HepG2 (cell line): ENCODE data around the gene FAM174C. TPM values are rescaled to one million over a fixed set of nuclear protein-coding genes. Genes with fewer than 3 reads are reported as not detected.
A peak's percentile ranks its signal among the peaks of the same experiment; 100 is the strongest.

Source experiments
- ATAC-seq: fragments of 200-7000 bp; cut with Tn5 transposase; 3 replicates; pipeline ENCODE4 v1.9.1; 2020; ENCODE audit warnings: mild to moderate bottlenecking, moderate library complexity
- BruUV-seq: library from RNA; stranded (reverse); fragments of 400-500 nt; replicated peaks from 2 replicates; lab custom pipeline; 2021; lab: Mats Ljungman, UMichigan
- CTCF ChIA-PET: fragments of 300-600 bp; formaldehyde crosslinking; extraction: SDS; loops from one replicate; lab custom pipeline; 2021; ENCODE audit warnings: low total read pairs, inconsistent platforms, low intra/inter-chr PET ratio; lab: Yijun Ruan, JAX
- POLR2A ChIA-PET: fragments of 350-600 bp; sonication (Branson Sonifier 250); formaldehyde crosslinking; loops from one replicate; lab custom pipeline; 2020; ENCODE audit warnings: antibody characterized with exemption, inconsistent platforms; lab: Yijun Ruan, JAX
- DNase-seq: peaks from one replicate; pipeline ENCODE4 v3.0.0-alpha.2; 2015; ENCODE audit warnings: low spot score
- FAIRE-seq: peaks from 3 replicates; lab custom pipeline; 2011; peaks lifted over from hg19 to GRCh38; lab: Jason Lieb, UNC
- H2AFZ ChIP-seq: one replicate; pipeline ENCODE4 v1.6.1; 2011; ENCODE audit warnings: low read length, inconsistent platforms
- H3K27ac ChIP-seq: fragments of 300-600 bp; 3 replicates; pipeline ENCODE4 v1.8.0; 2011; ENCODE audit warnings: mixed run types, mild to moderate bottlenecking, mixed read lengths, low read length, inconsistent platforms; ENCODE audit not compliant: insufficient read depth; ENCODE audit errors: extremely low read length
- H3K27me3 ChIP-seq, 2 experiments: fragments of 200-600 bp in 1 of 2; 2 replicates in 1 of 2; 3 replicates in 1 of 2; pipeline versions ENCODE4 v1.6.0 to v1.8.0; 2011; ENCODE audit warnings: low read length in 2 of 2, mild to moderate bottlenecking in 2 of 2, moderate library complexity in 2 of 2, inconsistent platforms in 1 of 2; ENCODE audit not compliant: insufficient read depth in 2 of 2, control insufficient read depth in 1 of 2
- H3K36me3 ChIP-seq, 2 experiments: fragments of 200-600 bp in 1 of 2; replicated peaks in 1 of 2; 2 replicates in 1 of 2; 3 replicates in 1 of 2; pipeline versions ENCODE4 v1.5.1 to v1.8.0; 2011; ENCODE audit warnings: low read length in 2 of 2, inconsistent platforms in 1 of 2; ENCODE audit not compliant: insufficient read depth in 2 of 2, control insufficient read depth in 1 of 2
- H3K4me1 ChIP-seq: 2 replicates; pipeline ENCODE4 v1.5.1; 2012; ENCODE audit warnings: low read length, inconsistent platforms; ENCODE audit not compliant: insufficient read depth
- H3K4me2 ChIP-seq: 2 replicates; pipeline ENCODE4 v1.6.0; 2011; ENCODE audit warnings: low read depth, low read length, inconsistent platforms
- H3K4me3 ChIP-seq, 3 experiments: fragments of 200-600 bp in 1 of 3; sonication (generic), shearing (Covaris generic) in 1 of 3; replicated peaks in 1 of 3; 2 replicates each; pipeline ENCODE4 v1.5.1; 2011 to 2016; ENCODE audit warnings: low read length in 3 of 3, inconsistent platforms in 2 of 3, low read depth in 2 of 3, mild to moderate bottlenecking in 2 of 3, control low read depth in 1 of 3, mixed read lengths in 1 of 3; ENCODE audit not compliant: insufficient read depth in 1 of 3
- H3K79me2 ChIP-seq: one replicate; pipeline ENCODE4 v1.6.1; 2011; ENCODE audit warnings: low read length, inconsistent platforms; ENCODE audit not compliant: insufficient read depth
- H3K9ac ChIP-seq: 2 replicates; pipeline ENCODE4 v1.6.0; 2011; ENCODE audit warnings: mild to moderate bottlenecking, low read depth, low read length, inconsistent platforms; ENCODE audit not compliant: insufficient read depth
- H3K9me3 ChIP-seq: 2 replicates; pipeline ENCODE4 v1.5.1; 2012; ENCODE audit warnings: mild to moderate bottlenecking, low read length
- H4K20me1 ChIP-seq: 2 replicates; pipeline ENCODE4 v1.6.0; 2011; ENCODE audit warnings: inconsistent platforms, mild to moderate bottlenecking, low read length, moderate library complexity; ENCODE audit not compliant: insufficient read depth
- ATF7-NPFF ChIP-seq: sonication (generic); formaldehyde crosslinking; IDR thresholded peaks from 2 replicates; pipeline ENCODE4 v1.8.1; 2023; ENCODE audit warnings: mild to moderate bottlenecking, low read depth, missing genetic modification reagents, moderate library complexity
- CCAR2 ChIP-seq: fragments of 200-400 bp; formaldehyde crosslinking; optimal IDR thresholded peaks from 2 replicates; pipeline ENCODE3; 2018; ENCODE audit warnings: low read depth, mild to moderate bottlenecking, low read length, moderate library complexity
- TAF1 ChIP-seq: sonication (generic); formaldehyde crosslinking; IDR thresholded peaks from 2 replicates; pipeline ENCODE4 v1.4.0; 2020; ENCODE audit warnings: missing genetic modification reagents
- ZNF142 ChIP-seq: sonication (generic); formaldehyde crosslinking; IDR thresholded peaks from 2 replicates; pipeline ENCODE4 v1.4.0; 2020; ENCODE audit warnings: missing genetic modification reagents
- ZNF788 ChIP-seq: sonication (generic); formaldehyde crosslinking; IDR thresholded peaks from 2 replicates; pipeline ENCODE4 v1.5.0; 2020; ENCODE audit warnings: mild to moderate bottlenecking, missing genetic modification reagents, borderline replicate concordance
- WGBS: methylation state at CpG from one replicate; pipeline ENCODE4 v1.1.6; 2017; ENCODE audit warnings: low lambda C conversion rate; 5-methylcytosine and 5-hydroxymethylcytosine counted together
- in situ Hi-C: cut with HindIII; loops from 2 replicates; pipeline ENCODE4 v1.10.0; 2017; ENCODE audit warnings: low pct_unique_long_range_greater_than_20kb; ENCODE audit not compliant: extremely low pct_ligation_motif_present
- intact Hi-C: fragments of 100-400 bp; cut with micrococcal nuclease; formaldehyde crosslinking; loops from one replicate; pipeline ENCODE4 v1.10.0; 2022; ENCODE audit not compliant: unreplicated experiment
- polyA plus RNA-seq, 8 experiments: library from polyadenylated mRNA; depleted of rRNA in 3 of 8; stranded (reverse) in 7 of 8; unstranded in 1 of 8; fragments of >200 nt; fragmentation: Illumina TruSeq in 4 of 8; extraction: Trizol in 4 of 8; gene quantifications; 2 replicates each; pipeline versions ENCODE4 v1.2.1 to v1.2.3, GENCODE V29; 2011 to 2016; ENCODE audit warnings: low read depth in 4 of 8, missing spikeins in 1 of 8, mixed read lengths in 1 of 8; ENCODE audit not compliant: insufficient read depth in 1 of 8
- total RNA-seq, 5 experiments: library from RNA; depleted of rRNA; stranded (reverse); fragments of >200 nt; fragmentation: Illumina TruSeq; extraction: Trizol; gene quantifications; 2 replicates each; pipeline ENCODE4 v1.2.3, GENCODE V29; 2016; ENCODE audit warnings: low read depth in 1 of 5

The FAM174C gene
- total and polyA plus RNA-seq, 2 of the 13 experiments (the other 11 are each of a cell fraction or from before 2014, with no cell fraction given): 19.5 to 31.3 TPM

GRCh38 chr19:1286487-1287353 is 11.4 kb downstream of the FAM174C start (continued):
- 0 out of 2 replicates have a peak, but pooled peaks have one; percentile 14 for TF ChIP-seq ZNF142

GRCh38 chr19:1287354-1288225 is 12.3 kb downstream of the FAM174C start:
- 18% methylated on average over 10 of the region's 55 CpGs for WGBS
- Histone ChIP-seq H3K4me1 (peaks cover 84% of the 10 kb centered on the region), H3K27me3 (no peaks in the 10 kb centered on the region; a peak in 1 of 5 replicates), H4K20me1 (no peaks in the 10 kb centered on the region), H3K4me3 (peak overlapping the region; percentile 75 to 89 (median 82); a peak in 5 of 6 replicates), H3K9ac (peak overlapping the region; percentile 71), H3K79me2 (peaks cover 45% of the 10 kb centered on the region), H2AFZ (no peak overlapping the region), H3K27ac (peak overlapping the region; percentile 12), H3K9me3 (no peaks in the 10 kb centered on the region), H3K4me2 (peak overlapping the region; percentile 81), H3K36me3 (peaks cover 0 to 3% of the 10 kb centered on the region in 2 experiments; a peak in 1 of 5 replicates)
- no TSS peak for BruUV-seq
- CTCF ChIA-PET: no interaction called here
- POLR2A ChIA-PET: interaction anchor here (1.4 to 1.7 kb wide), 3 partner anchors 12 to 19 kb away, joined by 4 to 8 read pairs (median 4); partner anchors contain the start of genes CIRBP and FAM174C
- in situ Hi-C loops: no loop called here
- no peak for DNase-seq
- FAIRE-seq: no peak
- ATAC-seq: no peak
- intact Hi-C loops: no loop called here
- TF ChIP-seq CCAR2: no peak
- no peak for TF ChIP-seq ATF7-NPFF (CRISPR knock-in tag)
- TF ChIP-seq ZNF788 (CRISPR knock-in tag): no peak
- no peak for TF ChIP-seq TAF1 (CRISPR knock-in tag)
